CD4-positive, alpha-beta T cell treated with Interleukin-21 for 1 hour (primary cell): ENCODE results near the gene UNC5B.

ENCODE experiments used
- DNase-seq: peaks from one replicate; pipeline ENCODE4 v3.0.0-alpha.2; 2020

Gene UNC5B

DNA sequence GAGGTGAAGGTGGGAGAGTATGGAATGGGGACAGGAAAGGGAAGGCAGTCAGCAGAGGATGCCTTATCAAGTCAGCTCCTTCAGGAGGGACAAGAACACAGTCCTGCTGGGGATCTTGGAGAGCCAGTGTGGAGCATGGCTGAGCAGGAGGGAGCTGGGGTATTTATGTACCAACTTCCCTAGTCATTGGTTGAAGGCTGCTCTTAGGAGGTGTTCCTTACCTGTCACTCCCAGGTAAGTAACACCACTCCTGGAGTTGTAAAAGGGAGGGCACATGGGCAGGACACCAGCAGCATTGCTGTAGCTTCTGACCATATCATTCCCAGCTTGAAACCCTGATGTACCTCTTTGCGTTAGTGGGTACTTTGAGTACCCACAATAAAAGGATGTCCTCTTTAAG, 136.5 kb downstream of the UNC5B start:
- no peak for DNase-seq

DNA sequence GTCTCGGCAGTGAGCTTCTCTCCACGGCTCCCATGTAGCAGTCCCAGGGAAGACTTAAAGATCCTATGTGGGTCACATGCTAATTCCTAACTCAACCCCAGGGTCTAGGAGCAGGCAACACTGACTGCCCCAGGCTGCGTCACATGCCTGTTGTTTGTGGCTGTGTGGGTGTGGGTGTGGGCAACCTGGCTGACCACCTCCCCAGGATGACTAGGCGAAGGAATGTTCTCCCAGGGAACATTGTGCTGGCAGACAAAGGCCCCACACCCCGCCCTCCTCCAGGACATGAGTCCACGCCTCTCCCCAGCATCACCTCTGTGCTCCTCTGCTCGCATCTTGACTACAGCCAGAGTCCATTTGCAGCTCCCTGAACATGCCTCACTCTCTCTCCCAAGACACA, 137.0 kb downstream of the UNC5B start:
- no peak for DNase-seq

DNA sequence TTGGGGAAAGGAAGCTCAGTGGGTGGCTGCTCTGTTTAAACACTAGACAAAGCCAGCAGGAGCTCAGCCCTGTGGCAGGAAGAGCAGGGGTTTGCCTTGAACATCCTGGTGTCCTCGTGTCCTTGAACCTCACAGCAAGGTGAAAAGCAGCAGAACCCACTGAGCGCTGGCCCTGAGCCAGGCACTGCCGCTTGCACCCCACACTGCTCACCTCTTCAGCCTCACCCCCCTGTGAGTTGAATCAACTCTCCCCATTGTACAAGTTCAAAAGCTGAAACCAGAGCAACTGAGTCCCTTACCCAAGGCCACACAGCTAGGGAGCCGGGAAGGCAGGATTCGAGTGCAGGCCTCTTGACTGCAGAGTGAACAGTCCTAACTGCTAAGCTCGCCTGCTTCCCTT, 138.7 kb downstream of the UNC5B start:
- DNase-seq, result no peak

DNA sequence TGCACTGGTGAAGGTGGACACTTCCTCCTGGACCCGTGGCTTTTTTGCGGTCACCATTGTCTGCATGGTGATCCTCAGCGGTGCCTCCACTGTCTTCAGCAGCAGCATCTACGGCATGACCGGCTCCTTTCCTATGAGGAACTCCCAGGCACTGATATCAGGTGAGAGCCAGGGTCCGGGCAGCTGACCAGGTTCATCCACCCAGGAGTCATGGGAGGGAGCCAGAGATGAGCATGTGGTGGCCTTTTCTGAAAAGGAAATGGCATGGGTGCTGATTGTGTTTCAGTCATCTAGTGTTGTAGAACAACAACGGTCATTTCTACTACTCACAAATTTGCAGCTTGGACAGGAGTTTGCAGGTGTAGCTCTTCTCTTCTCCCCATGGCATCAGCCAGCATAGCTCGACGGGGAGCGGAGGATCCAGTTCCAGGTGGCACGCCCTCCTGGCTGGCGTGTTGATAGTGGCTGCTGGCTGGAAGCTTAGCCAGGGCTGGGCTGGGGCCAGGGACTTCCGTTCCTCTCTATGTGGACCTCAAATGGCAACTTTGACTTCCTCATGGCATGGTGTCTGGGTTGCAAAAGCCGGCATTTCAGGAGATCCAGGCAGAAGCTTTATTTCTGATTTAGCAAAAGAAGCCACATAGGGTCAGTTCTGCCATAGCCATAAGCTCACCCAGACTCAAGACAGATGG, 139.4 kb downstream of the UNC5B start:
- DNase-seq, result no peak
